HG03175 (cell line): Measurements from ENCODE around the gene NUDT3.
A peak's percentile ranks its signal among the peaks of the same experiment; 100 is the strongest.
"Not testable (repeated sequence)": the region's sequence is repeated elsewhere in the genome, so short reads cannot be mapped to it uniquely, and the experiment has no call there.

Experiments used
- ATAC-seq: cut with Tn5 transposase; IDR thresholded peaks from one replicate; pipeline ENCODE4 v1.9.1; 2021; ENCODE audit warnings: mild to moderate bottlenecking, moderate library complexity; ENCODE audit not compliant: unreplicated experiment

NUDT3 gene

DNA sequence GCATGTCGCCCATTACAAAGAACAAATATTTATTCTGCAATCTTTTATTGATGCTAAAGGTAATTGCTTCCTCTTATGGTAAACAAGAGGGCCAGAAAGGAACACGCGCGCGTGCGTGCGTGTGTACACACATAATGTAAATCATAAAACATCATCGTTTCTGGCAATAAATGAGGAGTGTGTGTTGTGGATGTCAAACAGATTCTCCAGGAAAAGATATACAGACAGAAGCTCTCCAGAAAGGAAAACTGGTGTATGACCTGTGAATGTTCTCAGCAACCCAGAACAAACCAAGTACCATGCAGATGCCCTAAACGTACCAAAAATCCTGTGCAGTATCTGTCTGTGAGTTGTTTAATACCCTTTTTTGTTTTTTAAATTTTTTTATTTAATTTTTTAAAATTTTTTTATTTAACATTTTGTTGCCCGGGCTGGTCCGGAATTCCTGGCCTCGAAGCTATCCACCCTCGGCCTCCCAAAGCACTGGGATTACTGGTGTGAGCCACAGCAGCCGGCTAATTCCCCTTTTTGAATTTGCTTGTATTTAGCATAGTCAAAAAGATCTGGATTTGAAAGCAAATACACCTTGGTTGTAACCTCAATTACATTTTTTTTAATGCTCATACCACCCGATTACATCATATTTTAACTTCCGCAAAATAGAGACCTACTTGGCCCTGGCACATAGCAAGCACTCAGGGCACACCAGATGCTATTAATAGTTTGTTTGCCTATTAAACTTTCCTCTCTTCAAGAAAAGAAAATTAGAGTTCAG, 909 bp upstream of the NUDT3 start:
- ATAC-seq = no peak

DNA sequence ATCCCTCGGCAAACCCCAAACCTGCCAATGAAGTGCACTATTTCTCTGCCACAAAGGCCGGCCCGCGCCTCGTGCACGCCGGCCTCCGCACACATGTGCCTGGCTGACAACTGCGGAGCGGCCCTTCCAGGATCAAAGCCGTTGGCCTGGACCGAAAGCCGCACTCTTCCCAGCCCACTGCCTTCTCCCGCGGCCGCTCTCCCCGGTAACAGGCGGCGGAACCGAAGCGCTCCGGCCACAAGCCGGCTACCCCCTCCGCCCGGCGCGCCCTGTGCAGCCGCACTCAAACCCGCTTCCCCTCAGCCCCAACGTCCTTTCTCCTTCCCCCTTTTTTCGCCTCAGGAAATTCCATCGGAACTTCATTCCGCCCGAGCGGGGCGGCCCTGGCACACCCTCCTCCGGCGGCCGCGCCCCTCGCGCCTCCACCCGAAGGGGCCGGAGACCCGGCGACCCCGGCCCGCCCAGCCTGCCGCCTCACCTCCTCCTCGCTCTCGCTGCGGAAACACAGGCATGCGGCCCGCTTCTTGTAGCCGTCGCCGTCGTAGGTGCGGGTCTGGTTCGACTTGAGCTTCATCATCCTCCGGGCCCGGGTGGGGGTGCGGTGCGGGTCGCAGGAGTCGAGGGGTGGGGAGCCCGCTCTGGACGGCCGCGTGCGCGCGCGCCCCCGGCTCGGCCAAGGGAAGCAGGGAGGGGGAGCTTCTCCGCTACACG, 528 bp downstream of the NUDT3 start:
- ATAC-seq = peak; percentile 36

DNA sequence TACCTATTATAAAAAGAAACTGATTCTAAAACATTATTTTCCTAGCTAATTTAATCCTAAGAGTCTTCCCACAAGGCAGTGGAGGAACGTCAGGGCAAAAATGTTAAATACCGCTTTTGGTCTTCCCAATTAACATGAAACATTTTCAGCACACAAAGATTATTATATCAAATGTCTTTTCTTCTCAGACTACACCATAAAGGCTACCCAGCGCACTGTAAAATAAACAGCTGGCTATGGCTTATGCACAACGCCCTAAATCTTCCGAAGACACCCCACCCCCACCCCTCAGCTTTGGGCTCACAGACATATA, 1.0 kb downstream of the NUDT3 start:
- ATAC-seq = no peak

DNA sequence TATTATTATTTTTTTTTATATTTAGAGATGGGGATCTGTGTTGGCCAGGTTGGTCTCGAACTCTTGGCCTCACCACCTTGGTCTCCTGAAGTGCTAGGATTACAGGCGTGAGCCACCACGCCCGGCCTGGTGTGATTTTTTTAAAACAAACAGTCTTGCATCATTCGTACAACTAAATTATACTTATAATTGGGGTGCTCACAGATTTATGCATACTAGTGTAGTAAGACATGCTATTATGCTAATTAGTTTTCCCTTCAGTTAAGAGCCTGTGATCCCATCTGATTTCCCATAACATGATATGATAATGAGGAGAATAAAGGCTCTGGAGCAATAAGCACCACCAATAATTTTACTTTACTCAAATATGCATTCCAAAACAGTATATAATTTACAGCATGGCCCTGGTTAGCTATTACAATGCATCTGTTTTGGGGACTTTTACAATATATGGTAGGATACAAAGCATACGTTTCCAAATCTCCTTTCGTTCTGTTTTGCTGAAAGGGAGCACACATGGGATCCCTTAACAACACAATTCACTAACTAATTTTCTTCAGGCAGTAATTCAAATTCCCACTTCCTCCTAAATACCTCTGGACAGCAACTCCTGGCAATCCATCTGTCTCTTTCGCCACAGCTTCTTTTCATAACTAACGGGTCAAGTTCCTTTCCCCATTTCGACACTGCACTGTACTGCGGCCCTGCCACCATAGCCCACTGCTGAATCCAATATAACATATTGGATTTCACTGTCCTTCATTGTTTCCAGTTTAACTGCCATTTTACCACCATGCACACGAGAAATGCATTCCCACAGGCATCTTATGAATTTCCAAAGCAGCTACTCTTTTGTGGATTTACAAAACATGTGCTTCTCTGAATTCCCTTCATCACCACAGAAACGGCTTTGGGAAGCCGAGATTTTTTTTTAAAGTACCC, 1.7 kb downstream of the NUDT3 start:
- no peak for ATAC-seq

DNA sequence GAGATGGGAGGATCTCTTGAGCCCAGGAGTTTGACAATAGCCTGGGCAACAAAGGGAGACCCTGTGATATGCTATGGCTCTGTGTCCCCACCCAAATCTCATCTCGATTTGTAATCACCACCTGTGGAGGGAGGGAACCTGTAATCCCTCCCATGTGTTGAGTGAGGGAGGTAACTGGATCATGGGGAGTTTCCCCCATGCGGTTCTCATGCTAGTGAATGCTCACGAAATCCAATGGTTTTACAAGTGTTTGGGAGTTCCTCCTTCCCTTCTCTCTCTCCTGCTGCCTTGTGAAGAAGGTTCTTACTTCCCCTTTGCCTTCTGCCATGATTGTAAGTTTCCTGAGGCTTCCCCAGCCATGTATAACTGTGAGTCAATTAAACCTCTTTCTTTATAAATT, 3.4 kb downstream of the NUDT3 start:
- ATAC-seq = no peak

DNA sequence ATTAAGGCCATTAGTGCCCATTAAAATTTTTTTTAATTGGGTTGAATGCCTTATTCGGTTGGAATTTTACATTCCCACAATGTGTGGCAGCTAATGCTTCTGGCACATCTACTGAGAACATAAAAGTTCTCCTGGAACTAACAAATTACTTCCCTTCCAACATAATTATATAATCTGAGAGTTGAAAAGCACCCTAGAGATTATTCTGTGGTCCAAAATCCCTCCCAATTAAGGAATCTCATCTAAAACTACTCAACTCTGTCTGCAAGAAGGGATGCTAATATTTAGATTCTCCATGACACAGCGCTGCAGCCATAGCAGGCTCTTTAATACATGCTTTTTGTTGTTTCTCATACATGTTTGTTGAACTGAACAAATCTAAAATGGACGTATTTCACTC, 4.0 kb downstream of the NUDT3 start:
- ATAC-seq = no peak

DNA sequence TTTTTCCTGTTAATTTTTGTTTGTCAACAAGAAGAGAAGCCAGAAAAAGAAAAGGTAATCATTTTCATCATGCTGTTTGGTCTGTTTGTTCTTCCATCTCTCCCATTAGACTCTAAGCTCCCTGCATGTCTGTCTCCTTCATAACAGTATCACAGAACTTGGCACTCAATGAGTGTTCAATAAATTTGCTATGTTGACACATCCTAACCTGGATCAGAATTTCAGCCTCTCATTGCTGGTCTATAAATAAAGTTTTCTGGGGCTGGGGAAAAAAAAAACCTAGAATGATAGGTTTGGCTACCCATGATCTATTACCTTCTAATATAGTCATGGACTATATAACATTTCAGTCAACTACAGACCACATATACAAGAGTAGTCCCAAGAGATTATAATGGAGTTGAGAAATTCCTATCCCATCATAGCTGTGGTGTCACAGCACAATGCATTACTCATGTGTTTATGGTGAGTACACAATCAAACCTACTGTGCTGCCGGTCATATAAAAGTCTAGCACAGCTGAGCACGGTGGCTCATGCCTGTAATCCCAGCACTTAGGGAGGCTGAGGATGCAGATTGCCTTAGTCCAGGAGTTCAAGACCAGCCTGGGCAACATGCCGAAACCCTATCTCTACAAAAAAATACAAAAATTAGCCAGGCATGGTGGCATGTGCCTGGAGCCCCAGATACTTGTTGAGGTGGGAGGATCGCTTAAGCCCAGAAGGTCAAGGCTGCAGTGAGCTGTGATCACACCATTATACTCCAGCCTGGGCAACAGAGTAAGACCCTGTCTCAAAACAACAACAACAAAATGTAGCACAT, 5.9 kb downstream of the NUDT3 start:
- ATAC-seq = no peak

DNA sequence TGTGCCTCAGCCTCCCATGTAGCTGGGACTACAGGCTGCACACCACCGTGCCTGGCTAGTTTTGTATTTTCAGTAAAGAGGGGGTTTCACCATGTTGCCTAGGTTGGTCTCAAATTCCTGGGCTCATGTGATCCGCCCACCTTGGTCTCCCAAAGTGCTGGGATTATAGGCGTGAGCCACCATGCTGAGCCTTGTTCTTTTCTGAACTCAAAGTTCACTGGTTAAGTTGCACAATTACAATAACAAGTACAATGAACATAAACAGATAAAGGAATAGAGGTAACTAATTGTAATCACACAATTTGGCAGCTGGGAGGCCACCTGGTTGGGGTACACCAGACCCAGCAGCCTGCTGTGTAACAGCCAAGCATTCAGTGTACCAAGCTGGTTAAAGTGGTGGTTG, 6.7 kb downstream of the NUDT3 start:
- ATAC-seq = no peak

DNA sequence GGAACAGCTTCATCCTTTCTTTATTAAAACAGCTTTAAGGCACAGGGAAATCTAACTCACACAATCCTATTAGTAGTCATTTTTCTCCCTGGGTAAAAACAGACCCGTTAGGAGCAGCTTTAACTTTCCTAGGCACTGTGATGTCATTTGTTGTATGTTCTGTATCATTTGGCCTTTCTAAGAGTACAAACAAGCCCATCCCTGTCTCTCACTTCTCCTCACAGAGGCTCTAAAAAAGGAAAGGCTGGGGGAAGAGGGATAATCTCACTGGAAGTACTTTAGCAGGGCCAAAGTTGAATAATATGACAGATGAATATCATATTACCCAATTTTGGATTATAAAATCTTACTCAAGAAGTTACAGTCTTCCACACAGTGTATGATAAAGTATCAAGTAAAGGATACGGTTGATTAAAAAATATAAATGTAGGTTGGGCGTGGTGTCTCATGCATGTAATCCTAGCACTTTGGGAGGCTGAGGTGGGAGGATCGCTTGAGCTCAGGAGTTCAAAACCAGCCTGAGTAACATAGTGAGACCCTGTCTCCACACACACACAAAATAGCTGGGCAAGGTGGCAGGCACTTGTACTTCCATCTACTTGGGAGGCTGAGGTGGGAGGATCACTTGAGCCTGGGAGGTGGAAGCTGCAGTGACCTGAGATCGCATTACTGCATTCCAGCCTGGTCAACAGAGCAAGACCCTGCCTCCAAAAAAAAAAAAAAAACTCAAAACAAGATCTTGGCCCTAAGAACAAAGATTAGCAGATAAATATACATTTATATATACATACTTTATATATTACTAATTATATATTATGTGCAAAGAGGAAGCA, 7.9 kb downstream of the NUDT3 start:
- no peak for ATAC-seq

DNA sequence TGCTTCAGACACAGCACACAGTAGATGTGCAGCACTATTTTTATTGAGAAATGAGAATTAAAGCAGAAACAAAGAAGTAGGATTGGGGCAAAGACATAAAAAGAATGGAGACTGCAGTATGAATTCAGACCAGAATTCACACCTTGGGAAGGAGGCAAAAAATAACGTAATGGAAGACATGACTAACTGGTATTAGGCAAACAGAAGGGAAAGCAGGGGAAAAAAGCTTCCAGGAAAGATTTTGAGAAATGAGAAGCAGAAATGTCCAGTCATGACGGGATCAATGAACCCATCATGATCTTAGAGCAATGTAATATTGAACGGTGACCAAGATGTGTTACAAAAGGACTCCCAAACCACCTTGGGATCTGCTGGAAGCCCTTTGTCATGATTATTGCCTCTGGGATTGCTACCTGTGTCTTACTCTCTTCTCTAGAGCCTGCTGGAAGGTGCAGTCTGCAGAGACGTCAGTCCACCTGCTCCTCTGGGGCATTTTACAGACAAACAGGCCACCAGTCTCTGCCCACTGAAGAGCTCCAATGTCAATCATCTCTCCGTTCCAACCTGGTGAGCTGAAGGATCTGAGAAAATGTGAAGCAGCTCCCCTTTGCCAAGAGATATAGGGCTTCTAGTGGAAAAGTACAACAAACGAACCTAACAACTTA, 8.7 kb downstream of the NUDT3 start:
- ATAC-seq = no peak

DNA sequence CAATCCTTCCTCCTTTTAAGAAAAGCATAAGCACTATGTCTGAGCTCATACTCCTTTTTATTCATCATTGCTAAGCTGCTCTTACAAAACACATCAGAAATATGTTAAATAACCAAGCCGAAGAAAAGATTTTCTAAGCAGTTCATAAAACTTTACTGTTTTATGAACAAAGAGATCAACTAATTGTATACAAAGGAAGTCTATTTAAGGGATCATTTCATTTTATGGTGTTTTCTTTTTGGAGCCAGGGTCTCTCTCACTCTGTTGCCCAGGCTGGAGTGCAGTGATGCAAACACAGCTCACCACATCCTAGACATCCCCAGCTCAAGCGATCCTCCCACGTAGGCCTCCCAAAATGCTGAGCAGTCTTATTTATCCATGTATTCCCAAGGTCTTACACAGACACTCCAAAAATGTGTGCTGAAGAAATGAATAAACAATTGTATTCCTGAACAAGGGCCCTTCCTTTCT, 9.3 kb downstream of the NUDT3 start:
- no peak for ATAC-seq

DNA sequence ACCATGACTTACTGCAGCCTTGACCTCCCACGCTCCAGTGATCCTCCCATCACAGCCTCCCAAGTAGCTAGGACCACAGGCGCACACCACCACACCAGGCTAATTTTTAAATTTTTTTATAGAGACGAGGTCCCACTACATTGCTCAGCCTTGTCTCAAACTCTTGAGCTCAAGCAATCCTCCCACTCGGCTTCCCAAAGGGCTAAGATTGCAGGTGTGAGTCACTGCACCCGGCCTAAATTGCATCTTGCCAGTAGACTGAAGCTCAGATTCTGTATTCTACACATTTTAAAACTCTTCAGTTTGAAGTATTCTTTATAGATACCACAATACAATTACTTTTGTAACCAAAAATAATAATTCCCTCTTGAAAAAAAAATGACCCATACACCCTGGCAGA, 11.4 kb downstream of the NUDT3 start:
- ATAC-seq = no peak

DNA sequence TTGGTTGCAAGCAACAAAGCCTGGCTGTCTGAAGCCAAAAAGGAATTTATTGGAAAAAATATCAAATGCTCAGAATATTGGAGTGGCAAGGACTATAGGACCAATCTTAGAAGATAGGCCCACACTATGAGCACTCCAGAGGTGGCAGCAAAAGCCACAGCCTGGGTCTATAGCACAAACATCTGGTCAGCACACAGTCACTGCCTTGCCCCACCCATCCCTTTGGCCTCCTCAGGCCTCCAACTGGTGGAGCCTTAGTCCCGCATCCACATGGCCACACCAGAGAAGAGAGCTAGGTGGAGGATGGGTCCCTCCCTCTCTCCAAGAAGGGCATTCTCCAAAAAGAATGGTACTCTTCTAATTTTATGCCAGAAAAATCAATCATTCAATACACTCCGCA, 14.0 kb downstream of the NUDT3 start:
- ATAC-seq = no peak

DNA sequence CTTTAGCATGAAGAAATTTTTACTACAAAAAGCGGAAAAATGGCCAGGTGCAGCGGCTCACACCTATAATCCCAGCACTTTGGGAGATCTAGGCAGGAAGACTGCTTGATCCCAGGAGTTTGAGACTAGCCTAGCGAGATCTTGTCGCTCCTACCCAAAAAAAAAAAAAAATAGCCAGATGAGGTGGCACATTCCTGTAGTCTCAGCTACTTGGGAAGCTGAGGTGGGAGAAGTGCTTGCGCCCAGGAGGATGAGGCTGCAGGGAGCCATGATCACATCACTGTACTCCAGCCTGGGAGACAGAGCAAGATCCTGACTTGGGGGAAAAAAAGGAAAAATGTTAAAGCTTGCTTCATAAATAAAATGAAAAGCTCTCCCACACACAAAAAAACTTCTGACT, 14.5 kb downstream of the NUDT3 start:
- no peak for ATAC-seq

DNA sequence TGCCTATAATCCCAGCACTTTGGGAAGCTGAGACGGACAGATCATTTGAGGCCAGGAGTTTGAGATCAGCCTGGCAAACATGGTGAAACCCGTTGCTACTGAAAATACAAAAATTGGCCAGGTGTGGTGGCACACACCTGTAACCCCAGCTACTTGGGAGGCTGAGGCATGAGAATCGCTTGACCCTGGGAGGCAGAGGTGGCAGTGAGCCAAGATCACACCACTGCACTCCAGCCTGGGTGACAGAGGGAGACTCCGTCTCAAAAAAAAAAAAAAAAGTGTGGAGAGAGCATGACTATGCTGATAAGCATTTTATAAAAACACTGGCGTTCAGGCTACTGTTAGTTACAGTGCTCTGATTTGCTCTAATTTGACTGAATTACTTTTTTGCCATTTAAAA, 14.9 kb downstream of the NUDT3 start:
- ATAC-seq = not testable (repeated sequence)

DNA sequence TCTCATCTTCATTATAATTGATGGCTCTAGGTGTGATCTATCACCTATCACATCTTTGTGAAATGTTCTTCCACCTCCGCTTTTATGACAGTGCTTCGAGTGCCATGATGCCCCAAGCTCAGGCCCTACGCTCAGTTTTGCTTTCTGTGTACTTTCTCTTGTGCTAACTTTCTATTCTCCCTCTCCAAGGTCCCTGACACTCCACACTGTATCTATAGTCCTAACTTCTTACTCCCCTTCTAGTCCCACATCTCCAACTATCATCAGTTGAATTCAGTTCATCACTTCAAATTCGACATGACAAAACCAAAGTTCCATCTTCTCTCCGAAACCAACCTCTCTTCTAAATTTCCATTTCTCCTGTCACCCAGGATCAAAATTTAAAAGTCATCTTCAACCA, 16.6 kb downstream of the NUDT3 start:
- no peak for ATAC-seq

DNA sequence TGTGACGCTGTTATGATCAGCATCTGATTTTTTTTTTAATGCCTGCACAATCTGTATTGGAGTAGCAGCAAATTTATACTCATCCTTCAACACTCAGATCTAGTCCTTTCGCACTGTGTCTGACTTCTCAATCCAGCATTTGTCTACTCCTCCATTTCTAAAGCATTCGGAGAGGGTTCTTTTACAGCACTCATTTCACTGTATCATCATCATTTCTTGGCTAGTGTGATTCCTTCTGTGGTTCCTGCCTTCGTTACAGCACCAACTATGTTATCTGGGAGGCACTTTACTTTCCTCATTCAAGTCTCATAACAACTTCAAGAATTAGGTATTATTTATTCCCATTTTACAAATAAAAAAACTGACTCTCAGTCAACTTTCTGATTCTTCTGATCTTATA, 18.0 kb downstream of the NUDT3 start:
- ATAC-seq = no peak

DNA sequence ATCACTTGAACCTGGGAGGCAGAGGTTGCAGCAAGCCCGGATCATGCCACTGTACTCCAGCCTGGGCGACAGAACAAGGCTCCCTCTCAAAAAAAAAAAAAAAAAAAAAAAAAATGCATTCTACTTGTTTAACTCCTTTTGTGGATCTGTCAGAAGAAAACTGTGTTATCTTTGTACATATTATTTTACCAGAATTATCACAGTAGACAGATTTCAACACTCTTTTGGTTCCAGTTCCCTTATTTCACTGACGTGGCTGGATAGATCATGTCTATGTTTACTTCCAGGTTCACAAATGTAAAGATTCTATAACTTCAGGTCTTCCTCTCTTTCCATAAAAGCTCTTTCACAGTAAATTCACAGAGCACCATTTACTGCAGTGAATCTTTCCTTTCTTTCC, 18.4 kb downstream of the NUDT3 start:
- no peak for ATAC-seq

DNA sequence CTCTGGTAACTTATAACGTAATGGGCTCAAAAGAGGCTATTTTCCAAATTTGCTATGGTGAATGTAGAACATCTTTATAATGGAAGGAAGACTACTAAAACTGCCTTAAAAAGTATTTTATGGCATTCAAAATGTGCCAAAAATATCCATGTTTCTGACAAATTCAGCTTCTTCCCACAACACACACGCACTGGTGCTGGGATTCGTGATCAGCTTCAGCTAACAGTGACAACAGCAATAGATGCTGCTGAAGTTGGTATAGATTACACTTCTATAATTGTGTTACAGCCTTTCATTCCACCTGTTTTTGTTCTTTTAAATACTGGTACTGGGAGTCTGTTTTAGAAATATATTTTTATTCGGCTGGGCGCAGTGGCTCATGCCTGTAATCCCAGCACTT, 19.0 kb downstream of the NUDT3 start:
- ATAC-seq = no peak
